COLO829 (cell line): Measurements from ENCODE around the gene ABCB8.

Experiments
- DNase-seq: peaks from one replicate; pipeline ENCODE4 v3.0.0; 2012; ENCODE audit warnings: low spot score

The ABCB8 gene

GRCh38 chr7:151057989-151058780 is 29.9 kb downstream of the ABCB8 start:
- peak; percentile 97 for DNase-seq

- no peak for DNase-seq
These were observed 30.6 kb downstream of the ABCB8 start for GRCh38 chr7:151058781-151059366.

- no peak for DNase-seq
These were observed 31.3 kb downstream of the ABCB8 start, which contains the start of gene SLC4A2 for GRCh38 chr7:151059367-151060112. Gene SLC4A2 (plus strand): TSS chr7:151059589. CDS start chr7:151061988, 2,399 bp downstream.

- DNase-seq, result no peak
These were observed 31.8 kb downstream of the ABCB8 start for GRCh38 chr7:151060113-151060415.

GRCh38 chr7:151060416-151061212 is 32.4 kb downstream of the ABCB8 start:
- no peak for DNase-seq

- DNase-seq, result no peak
These were observed 33.2 kb downstream of the ABCB8 start for GRCh38 chr7:151061213-151062110.

- no peak for DNase-seq
These were observed 33.8 kb downstream of the ABCB8 start for GRCh38 chr7:151062111-151062398.

GRCh38 chr7:151062399-151063211 is 34.4 kb downstream of the ABCB8 start:
- peak; percentile 69 for DNase-seq

GRCh38 chr7:151063212-151063561 is 34.9 kb downstream of the ABCB8 start:
- no peak for DNase-seq

GRCh38 chr7:151064454-151064853 is 36.2 kb downstream of the ABCB8 start:
- no peak for DNase-seq

- DNase-seq, result no peak
These were observed 36.7 kb downstream of the ABCB8 start for GRCh38 chr7:151064993-151065392.

GRCh38 chr7:151065516-151065915 is 37.3 kb downstream of the ABCB8 start:
- no peak for DNase-seq

GRCh38 chr7:151066273-151066974 is 38.2 kb downstream of the ABCB8 start:
- no peak for DNase-seq

GRCh38 chr7:151068069-151068773 is 40.0 kb downstream of the ABCB8 start:
- DNase-seq, result no peak

GRCh38 chr7:151069841-151070573 is 41.8 kb downstream of the ABCB8 start:
- DNase-seq, result no peak

- DNase-seq, result no peak
These were observed 42.3 kb downstream of the ABCB8 start for GRCh38 chr7:151070574-151070960.

GRCh38 chr7:151071032-151071866 is 43.0 kb downstream of the ABCB8 start:
- DNase-seq, result no peak

GRCh38 chr7:151073990-151074389 is 45.7 kb downstream of the ABCB8 start:
- DNase-seq, result no peak
